ENCODE results near the gene ASTL.

Gene ASTL

DNA sequence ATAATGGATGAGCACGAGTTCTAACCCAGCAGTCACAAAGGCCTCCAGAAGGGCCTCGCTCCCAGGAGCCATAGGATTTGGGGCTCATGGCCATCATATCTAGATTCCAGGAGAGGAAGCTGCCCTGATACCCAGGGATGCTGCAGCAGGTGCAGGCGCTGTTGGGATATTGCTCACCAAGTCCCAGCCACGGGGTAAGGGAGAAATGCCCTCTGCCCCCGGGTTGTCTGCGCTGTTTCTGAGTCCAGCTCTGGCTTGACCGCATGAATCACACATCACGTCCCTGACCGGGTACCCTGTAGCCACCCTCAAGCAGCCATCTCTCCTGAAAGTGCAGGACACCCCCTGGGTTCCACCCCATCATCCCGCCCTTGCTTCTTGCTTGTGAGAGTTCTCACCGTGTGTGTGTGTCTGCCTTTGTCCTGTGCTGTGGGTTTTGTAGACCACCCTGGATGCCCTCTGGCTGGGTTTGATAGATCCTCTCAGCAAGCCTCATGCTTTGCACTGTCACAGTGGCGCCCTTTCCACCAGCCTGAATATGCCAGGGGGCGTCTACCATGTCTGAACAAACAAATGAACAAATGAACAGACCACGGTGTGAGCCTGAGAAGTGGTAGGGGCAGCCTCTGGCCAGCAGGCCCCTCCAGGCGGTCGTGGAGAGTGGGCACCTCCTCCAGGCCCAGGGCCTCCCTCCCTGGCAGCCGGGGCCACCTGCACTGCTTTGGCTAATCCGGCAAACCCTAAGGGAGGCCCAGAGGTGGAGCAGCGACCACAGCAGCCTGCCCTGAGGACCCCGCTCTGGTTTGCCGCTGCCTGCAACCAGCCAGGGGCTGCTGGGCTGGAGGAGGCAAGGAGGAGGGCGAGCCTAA, 54.1 kb downstream of the ASTL start:
- no peak for DNase-seq (ENCODE audit: low read depth in 2 of 2)

DNA sequence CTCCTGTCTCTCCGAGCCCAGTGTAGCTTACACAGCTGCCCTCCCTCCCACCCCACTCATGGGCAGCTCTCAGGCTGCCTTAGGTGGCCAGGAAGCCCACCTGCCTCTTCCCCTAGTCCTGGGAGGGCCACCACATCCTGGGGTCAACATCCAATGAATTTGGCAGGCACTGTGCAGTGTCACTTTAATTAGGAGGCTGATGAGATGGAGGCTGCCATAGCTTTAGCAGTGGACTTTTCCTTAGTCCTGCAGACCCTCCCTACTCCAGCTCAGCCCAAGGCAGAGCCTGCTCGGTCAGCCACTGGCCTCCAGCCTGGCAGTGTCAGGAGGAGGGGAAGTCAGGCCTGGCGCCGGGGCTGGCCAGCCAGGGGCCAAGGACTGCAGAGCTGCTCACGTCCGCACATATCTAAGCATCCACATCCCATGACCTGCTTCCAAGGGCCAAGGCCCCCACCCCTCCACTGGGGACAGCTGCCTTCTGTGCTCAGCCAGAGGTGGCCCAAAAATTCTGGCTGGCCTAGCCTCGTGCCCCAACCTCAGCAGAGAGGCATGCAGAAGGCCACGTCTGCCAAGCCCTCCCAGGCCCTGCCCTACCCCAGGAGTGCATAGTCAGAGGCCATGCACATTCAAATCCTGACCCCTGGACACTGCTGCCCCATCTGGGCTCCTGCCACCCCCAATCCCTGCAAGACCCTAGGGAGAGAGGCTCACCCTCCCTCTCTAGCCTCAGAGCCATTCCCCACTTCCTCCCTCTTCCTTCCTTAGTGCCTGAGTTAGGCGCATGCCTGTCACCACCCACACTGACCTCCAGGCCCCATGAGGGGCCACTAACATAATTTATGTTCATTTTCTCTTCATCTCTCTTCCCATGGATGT, 55.0 kb downstream of the ASTL start:
- DNase-seq (ENCODE audit: low read depth in 2 of 2), result no peak

DNA sequence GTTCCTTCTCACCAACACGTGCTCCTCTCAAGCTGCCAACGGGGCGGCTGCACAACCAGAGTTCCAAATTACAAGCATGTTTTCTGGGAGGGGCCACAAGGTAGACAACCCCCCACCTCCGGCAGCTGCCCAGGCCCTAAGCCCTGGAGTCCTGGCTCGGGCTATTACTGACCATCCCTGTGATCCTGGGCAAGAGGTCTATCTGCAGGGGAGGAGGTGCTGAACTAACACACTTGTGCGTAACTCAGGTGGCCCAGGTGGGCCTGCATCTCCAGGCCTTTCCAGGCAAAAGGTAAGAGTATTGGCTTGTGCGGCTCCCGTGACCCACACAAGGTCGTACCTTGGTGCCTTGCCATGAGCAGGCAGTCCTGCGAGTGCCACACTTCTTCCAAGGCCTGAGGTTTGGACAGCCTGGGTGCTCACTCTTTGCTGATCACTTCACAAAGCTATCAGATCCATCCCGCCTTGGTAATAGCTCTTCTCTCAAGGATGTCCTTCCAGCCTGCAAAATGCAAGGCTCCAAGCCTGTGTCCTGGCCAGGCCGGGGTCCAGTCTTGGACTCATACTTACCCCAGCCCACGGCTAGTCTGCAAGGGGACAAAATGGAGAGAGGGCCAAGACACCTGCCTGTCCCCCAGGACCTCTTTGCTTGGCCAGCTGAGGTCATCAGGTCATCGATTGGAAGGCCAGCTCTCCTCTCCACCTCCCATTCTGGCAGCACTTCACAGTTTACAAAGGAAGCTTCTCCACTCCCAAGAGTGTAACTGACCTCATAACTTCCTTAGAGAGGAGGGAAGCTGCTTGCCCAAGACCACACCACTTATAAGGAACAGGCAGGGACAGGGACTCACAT, 55.9 kb downstream of the ASTL start:
- DNase-seq (ENCODE audit: low read depth in 2 of 2), result no peak

DNA sequence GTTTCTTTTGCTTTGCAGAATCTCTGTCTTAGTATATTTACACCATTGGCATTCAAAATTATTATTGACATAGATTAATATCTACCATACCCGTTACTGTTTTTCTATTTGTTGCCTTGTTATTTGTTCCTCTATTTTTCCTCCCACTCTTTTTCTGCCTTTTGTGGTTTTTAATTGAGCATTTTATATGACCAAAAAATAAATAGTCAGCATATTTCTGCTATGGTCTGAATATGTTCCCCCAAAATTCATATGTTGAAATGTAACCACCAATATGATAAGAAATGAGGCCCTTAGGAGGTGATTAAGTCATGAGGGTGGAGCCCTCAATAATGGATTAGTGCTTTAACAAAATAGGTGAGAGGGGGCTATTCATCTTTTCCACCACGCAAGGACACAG, 57.3 kb downstream of the ASTL start:
- DNase-seq (ENCODE audit: low read depth in 2 of 2), result no peak

DNA sequence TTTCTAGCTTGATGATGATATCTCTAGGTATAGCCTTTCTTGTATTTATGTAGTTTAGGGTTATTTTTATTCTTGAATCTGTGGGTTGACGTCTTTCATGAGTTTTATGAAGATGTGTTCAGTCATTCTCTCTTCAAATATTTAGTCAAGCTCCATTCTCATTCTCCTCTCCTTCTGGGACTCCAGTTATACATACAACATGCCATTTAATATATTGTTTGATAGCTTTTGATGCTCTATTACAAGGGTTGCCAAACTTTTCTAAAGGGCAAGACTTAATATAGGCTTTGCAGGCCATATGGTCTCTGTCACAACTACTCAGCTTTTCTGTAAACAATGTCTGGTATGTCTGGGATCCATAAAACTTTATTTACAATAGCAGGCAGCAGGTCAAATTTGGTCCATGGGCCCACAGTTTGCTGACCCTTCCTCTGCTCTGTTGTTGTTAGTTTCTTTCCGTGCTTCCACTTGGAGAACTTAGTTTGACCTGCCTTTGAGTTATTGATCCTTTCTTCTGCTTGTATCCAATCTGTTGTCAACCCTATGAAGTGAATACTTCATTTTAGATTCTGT, 63.0 kb downstream of the ASTL start:
- DNase-seq (ENCODE audit: low read depth in 2 of 2), result no peak

DNA sequence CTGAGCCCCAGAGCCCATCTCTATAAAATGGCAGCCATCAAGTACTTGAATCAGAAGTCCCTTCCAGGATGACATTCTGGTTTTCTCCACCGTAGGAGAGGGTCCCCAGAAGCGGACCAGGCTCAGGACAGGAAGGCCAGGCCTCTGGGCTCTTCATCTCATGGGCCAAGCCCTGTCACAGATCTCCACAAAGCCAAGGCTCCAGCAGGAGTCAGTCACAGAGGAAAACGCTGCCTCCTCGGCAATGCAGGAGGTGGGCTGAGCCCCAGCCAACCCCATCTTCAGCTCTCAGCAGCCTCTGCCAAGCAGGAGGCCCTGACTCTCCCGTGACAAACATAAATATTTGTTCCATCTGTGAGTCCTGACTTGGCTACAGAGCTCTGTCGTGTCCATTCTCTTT, 64.1 kb downstream of the ASTL start:
- DNase-seq (ENCODE audit: low read depth in 2 of 2), result no peak

DNA sequence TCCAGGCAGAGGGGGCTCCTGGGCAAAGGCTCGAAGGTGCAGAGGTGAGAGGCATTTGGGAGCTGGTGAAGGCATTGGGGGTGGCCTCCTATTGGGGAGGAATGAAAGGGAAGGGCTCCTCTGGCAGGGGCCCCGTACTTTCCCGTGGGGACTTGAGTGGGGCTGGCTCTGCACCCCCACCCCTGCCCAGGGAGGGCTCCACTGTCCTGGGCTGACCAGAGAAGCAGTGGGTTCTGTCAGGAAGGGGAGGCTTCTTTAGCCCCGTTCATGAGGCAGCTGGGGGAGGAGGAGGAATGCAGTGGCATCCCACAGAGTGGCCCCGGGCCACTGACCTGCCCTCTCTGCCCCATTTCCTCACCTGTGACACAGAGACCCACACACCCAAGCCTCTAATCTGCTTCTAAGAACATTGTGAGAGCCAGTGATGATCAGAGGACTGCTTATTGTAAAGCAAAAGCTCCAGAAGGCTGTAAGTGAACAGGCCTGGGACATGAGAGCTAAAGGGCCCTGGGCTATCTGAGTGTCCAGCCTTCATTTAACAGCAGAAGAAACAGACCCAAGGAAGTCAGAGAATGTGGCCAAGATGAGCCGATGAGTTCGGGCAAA, 65.0 kb downstream of the ASTL start:
- DNase-seq (ENCODE audit: low read depth in 2 of 2), result no peak

Measured in fibroblast of skin of left biceps (primary cell).